HepG2 (cell line): ENCODE results near the gene CARS1. TPM values are rescaled to one million over a fixed set of nuclear protein-coding genes. Genes with fewer than 3 reads are reported as not detected.

Source experiments
- E2F1 ChIP-seq: sonication (generic); formaldehyde crosslinking; IDR thresholded peaks from 2 replicates; pipeline ENCODE4 v1.5.0; 2020; ENCODE audit warnings: missing genetic modification reagents
- JUND ChIP-seq: sonication (generic); formaldehyde crosslinking; IDR thresholded peaks from 2 replicates; pipeline ENCODE4 v1.8.0; 2022; ENCODE audit warnings: mild to moderate bottlenecking, missing genetic modification reagents
- KLF12 ChIP-seq: sonication (generic); formaldehyde crosslinking; IDR thresholded peaks from 2 replicates; pipeline ENCODE4 v1.4.0; 2020; ENCODE audit warnings: missing genetic modification reagents, borderline replicate concordance
- KMT2A ChIP-seq: sonication (generic); formaldehyde crosslinking; IDR thresholded peaks from 2 replicates; pipeline ENCODE4 v1.4.0; 2020; ENCODE audit warnings: missing genetic modification reagents
- MAZ ChIP-seq, 2 experiments: sonication (generic) in 1 of 2; formaldehyde crosslinking in 1 of 2; IDR thresholded peaks; 2 replicates each; pipeline versions ENCODE4 v1.5.0 to v1.6.1; 2012 to 2020; ENCODE audit warnings: low read depth in 2 of 2, mild to moderate bottlenecking in 2 of 2, borderline replicate concordance in 1 of 2, improper control_type of control experiment in 1 of 2, low read length in 1 of 2, missing genetic modification reagents in 1 of 2, moderate library complexity in 1 of 2
- NFAT5 ChIP-seq: sonication (generic); formaldehyde crosslinking; IDR thresholded peaks from 2 replicates; pipeline ENCODE4 v1.4.0; 2020; ENCODE audit warnings: missing genetic modification reagents
- ONECUT2 ChIP-seq: sonication (generic); formaldehyde crosslinking; IDR thresholded peaks from 2 replicates; pipeline ENCODE4 v1.4.0; 2020; ENCODE audit warnings: missing genetic modification reagents
- TOPORS ChIP-seq: sonication (generic); formaldehyde crosslinking; IDR thresholded peaks from 2 replicates; pipeline ENCODE4 v1.8.0; 2023; ENCODE audit warnings: mild to moderate bottlenecking, missing genetic modification reagents
- UBTF ChIP-seq: sonication (generic); formaldehyde crosslinking; IDR thresholded peaks from 2 replicates; pipeline ENCODE4 v1.4.0; 2020; ENCODE audit warnings: mild to moderate bottlenecking, missing genetic modification reagents
- ZFP36L1 ChIP-seq: sonication (generic); formaldehyde crosslinking; IDR thresholded peaks from 2 replicates; pipeline ENCODE4 v1.8.0; 2022; ENCODE audit warnings: mild to moderate bottlenecking, missing genetic modification reagents, moderate library complexity
- ZNF142 ChIP-seq: sonication (generic); formaldehyde crosslinking; IDR thresholded peaks from 2 replicates; pipeline ENCODE4 v1.4.0; 2020; ENCODE audit warnings: missing genetic modification reagents
- ZNF180 ChIP-seq: sonication (generic); formaldehyde crosslinking; IDR thresholded peaks from 2 replicates; pipeline ENCODE4 v1.4.0; 2020; ENCODE audit warnings: low read depth, missing genetic modification reagents, borderline replicate concordance
- ZNF30 ChIP-seq: sonication (generic); formaldehyde crosslinking; IDR thresholded peaks from 2 replicates; pipeline ENCODE4 v1.5.0; 2020; ENCODE audit warnings: mild to moderate bottlenecking, missing genetic modification reagents
- polyA plus RNA-seq, 8 experiments: library from polyadenylated mRNA; depleted of rRNA in 3 of 8; stranded (reverse) in 7 of 8; unstranded in 1 of 8; fragments of >200 nt; fragmentation: Illumina TruSeq in 4 of 8; extraction: Trizol in 4 of 8; gene quantifications; 2 replicates each; pipeline versions ENCODE4 v1.2.1 to v1.2.3, GENCODE V29; 2011 to 2016; ENCODE audit warnings: low read depth in 4 of 8, missing spikeins in 1 of 8, mixed read lengths in 1 of 8; ENCODE audit not compliant: insufficient read depth in 1 of 8
- total RNA-seq, 5 experiments: library from RNA; depleted of rRNA; stranded (reverse); fragments of >200 nt; fragmentation: Illumina TruSeq; extraction: Trizol; gene quantifications; 2 replicates each; pipeline ENCODE4 v1.2.3, GENCODE V29; 2016; ENCODE audit warnings: low read depth in 1 of 5

CARS1 gene
- total and polyA plus RNA-seq, 2 of the 13 experiments (the other 11 are each of a cell fraction or from before 2014, with no cell fraction given) = 33.8 to 47.0 TPM

- no peak for TF ChIP-seq ZNF142 (CRISPR knock-in tag)
- TF ChIP-seq ONECUT2 = no peak
- TF ChIP-seq ZNF180 (CRISPR knock-in tag) = no peak
- TF ChIP-seq ZNF30 (CRISPR knock-in tag) = no peak
- peak; percentile 96 for TF ChIP-seq E2F1 (CRISPR knock-in tag)
- TF ChIP-seq ZFP36L1 = peak; percentile 75; the same call in 1 of the 2 replicates
- no peak for TF ChIP-seq MAZ (IDR thresholded peaks at IDR 0.05; ENCODE audit: borderline replicate concordance, low read depth, low read length)
- TF ChIP-seq MAZ (CRISPR knock-in tag; IDR thresholded peaks at IDR 0.05; ENCODE audit: low read depth) = peak; percentile 28; the same call in 1 of the 2 replicates
- peak; percentile 17; the same call in 1 of the 2 replicates for TF ChIP-seq KLF12 (CRISPR knock-in tag)
- TF ChIP-seq UBTF (CRISPR knock-in tag) = peak; percentile 52; the same call in 1 of the 2 replicates
- no peak for TF ChIP-seq NFAT5
- TF ChIP-seq KMT2A (CRISPR knock-in tag) = peak; percentile 66
- no peak for TF ChIP-seq JUND (CRISPR knock-in tag)
- peak; percentile 67; the same call in 1 of the 2 replicates for TF ChIP-seq TOPORS (CRISPR knock-in tag)
Observed at GRCh38 chr11:2992234-2992996, 64.8 kb downstream of the CARS1 start, which contains the start of gene NAP1L4 (continued).
